ENCODE data around the gene FAAP20. TPM values are rescaled to one million over a fixed set of nuclear protein-coding genes. Genes with fewer than 3 reads are reported as not detected.

FAAP20 gene
- total and polyA plus RNA-seq, 2 of the 8 experiments (the other 6 are each of a cell fraction or from before 2014, with no cell fraction given): 58.4 to 99.8 TPM

DNA sequence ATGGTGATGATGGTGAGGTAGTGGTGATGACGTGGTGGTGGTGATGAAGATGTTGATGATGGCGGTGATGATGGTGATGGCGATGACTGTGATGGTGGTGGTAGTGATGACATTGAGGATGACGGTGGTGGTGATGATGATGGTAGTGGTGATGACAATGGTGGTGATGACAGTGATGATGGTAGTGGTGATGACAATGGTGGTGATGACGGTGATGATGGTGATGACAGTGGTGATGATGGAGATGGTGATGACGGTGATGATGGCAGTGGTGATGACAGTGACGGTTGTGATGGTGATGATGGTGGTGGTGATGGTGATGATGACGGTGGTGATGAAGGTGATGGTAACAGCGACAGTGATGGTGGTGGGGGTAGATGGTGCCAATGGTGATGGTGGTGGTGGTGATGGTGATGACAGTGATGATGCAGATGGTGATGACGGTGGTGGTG lies 39.4 kb downstream of the FAAP20 start:
- no peaks in the 10 kb centered on the region for H3K9me3 ChIP-seq (ENCODE audit: insufficient read depth in 2 of 2, low read depth in 1 of 2, low read length in 1 of 2)
- TF ChIP-seq CREB1 (IDR thresholded peaks at IDR 0.05): no peak
- no peak for TF ChIP-seq SAP30 (IDR thresholded peaks at IDR 0.05; ENCODE audit: insufficient read depth, insufficient replicate concordance, low read length)
- TF ChIP-seq POU5F1 (IDR thresholded peaks at IDR 0.05; ENCODE audit: low read depth, low read length): no peak
- H3K14ac ChIP-seq (ENCODE audit: insufficient read length): no peak overlapping the region
- H2AK5ac ChIP-seq (ENCODE audit: low read depth, low read length): peak overlapping the region; percentile 93; the same call in 1 of the 2 replicates
- no peak overlapping the region for H2AFZ ChIP-seq (ENCODE audit: low read length)
- H4K5ac ChIP-seq (ENCODE audit: insufficient read length, low read depth, low read length): no peak overlapping the region
- H3K79me1 ChIP-seq (ENCODE audit: low read depth, low read length): no peaks in the 10 kb centered on the region; the same call in 1 of the 2 replicates
- H2BK15ac ChIP-seq (ENCODE audit: low read length): no peak overlapping the region
- 93% methylated on average over 10 of the region's 10 CpGs; no CpG with 5 or more reads in 1 of the 2 experiments for WGBS, 2 experiments (ENCODE audit: extremely low coverage in 1 of 2, insufficient coverage in 1 of 2, insufficient read length in 1 of 2, insufficient replicate concordance in 2 of 2, low coverage in 1 of 2, low lambda C conversion rate in 2 of 2, missing lambda C conversion rate in 1 of 2)
- H3K27me3 ChIP-seq (replicated peaks in 1 of 4; ENCODE audit: control insufficient read depth in 3 of 4, extremely low read depth in 1 of 4, insufficient read depth in 3 of 4, low read length in 3 of 4): no peaks in the 10 kb centered on the region
- ChIA-PET CTCF (ENCODE audit: partially characterized antibody) (interaction anchor here (1.4 to 2.3 kb wide), 2 partner anchors 15 to 63 kb away, joined by 3 to 11 read pairs; no protein-coding TSS in a partner anchor), POLR2A (ENCODE audit: partially characterized antibody) (interaction anchor here (0.9 kb wide), 1 partner anchor 11 kb away, joined by 3 read pairs; no protein-coding TSS in a partner anchor)
- 0 out of 2 replicates have a peak overlapping the region, but pooled peaks have one; percentile 3 for H2BK12ac ChIP-seq (ENCODE audit: low read depth, low read length)
- no peak overlapping the region for H3K4ac ChIP-seq (replicated peaks; ENCODE audit: insufficient read length, low read depth, low read length)
- DNase-seq (ENCODE audit: low read depth in 1 of 2, low spot score in 2 of 2): no peak
- no peak for FAIRE-seq
- no peak overlapping the region for H2BK120ac ChIP-seq (replicated peaks; ENCODE audit: low read depth, low read length)
- H3K4me3 ChIP-seq (ENCODE audit: extremely low read depth in 1 of 4, insufficient read depth in 2 of 4, low read depth in 3 of 4, low read length in 4 of 4): no peak overlapping the region
- H3K23ac ChIP-seq (ENCODE audit: insufficient read length): no peak overlapping the region
- no peak overlapping the region for H3K18ac ChIP-seq (ENCODE audit: extremely low read depth, low read length)
- peaks cover 3 to 17% (median 8%) of the 10 kb centered on the region in 4 experiments; a peak in 7 of 8 replicates for H3K36me3 ChIP-seq (ENCODE audit: control insufficient read depth in 2 of 4, insufficient read depth in 4 of 4, low read length in 3 of 4)
- peaks cover 9% of the 10 kb centered on the region; the same call in 1 of the 2 replicates for H3K23me2 ChIP-seq (ENCODE audit: low read depth, low read length)
- no peak overlapping the region for H4K8ac ChIP-seq (ENCODE audit: extremely low read depth, insufficient read depth, low read length)
- peaks cover 0 to 14% of the 10 kb centered on the region in 2 experiments for H4K20me1 ChIP-seq (replicated peaks in 1 of 2; ENCODE audit: control insufficient read depth in 1 of 2, insufficient read depth in 2 of 2, low read length in 2 of 2)
- peaks cover 0 to 4% of the 10 kb centered on the region in 2 experiments; a peak in 1 of 4 replicates for H3K79me2 ChIP-seq (ENCODE audit: control insufficient read depth in 1 of 2, insufficient read depth in 2 of 2, low read length in 2 of 2)
- no peak overlapping the region for H4K91ac ChIP-seq (replicated peaks; ENCODE audit: insufficient read length, low read length)
- no peak overlapping the region for H2BK20ac ChIP-seq (ENCODE audit: low read length)
- peak overlapping the region; percentile 66; the same call in 1 of the 2 replicates for H2BK5ac ChIP-seq (ENCODE audit: low read depth, low read length)
- H3K4me1 ChIP-seq (replicated peaks in 1 of 4; ENCODE audit: control insufficient read depth in 3 of 4, insufficient read depth in 4 of 4, low read length in 3 of 4): no peaks in the 10 kb centered on the region
- H3K9ac ChIP-seq (replicated peaks in 1 of 4; ENCODE audit: extremely low read depth in 1 of 4, low read depth in 3 of 4, low read length in 3 of 4): no peak overlapping the region
- H3K56ac ChIP-seq (replicated peaks; ENCODE audit: insufficient read length, low read depth, low read length): peak overlapping the region; percentile 73
- H3K27ac ChIP-seq (ENCODE audit: low read depth, low read length): no peak overlapping the region
- no peak overlapping the region for H3K4me2 ChIP-seq (ENCODE audit: insufficient read depth in 1 of 2, low read depth in 2 of 2, low read length in 2 of 2)

Measured in H1 (cell line).